HG03378 (cell line): ENCODE measurements around the gene LGR5.

Experiments
- ATAC-seq: cut with Tn5 transposase; IDR thresholded peaks from one replicate; pipeline ENCODE4 v1.9.1; 2021; ENCODE audit warnings: mild to moderate bottlenecking, moderate library complexity; ENCODE audit not compliant: unreplicated experiment

LGR5 gene

DNA sequence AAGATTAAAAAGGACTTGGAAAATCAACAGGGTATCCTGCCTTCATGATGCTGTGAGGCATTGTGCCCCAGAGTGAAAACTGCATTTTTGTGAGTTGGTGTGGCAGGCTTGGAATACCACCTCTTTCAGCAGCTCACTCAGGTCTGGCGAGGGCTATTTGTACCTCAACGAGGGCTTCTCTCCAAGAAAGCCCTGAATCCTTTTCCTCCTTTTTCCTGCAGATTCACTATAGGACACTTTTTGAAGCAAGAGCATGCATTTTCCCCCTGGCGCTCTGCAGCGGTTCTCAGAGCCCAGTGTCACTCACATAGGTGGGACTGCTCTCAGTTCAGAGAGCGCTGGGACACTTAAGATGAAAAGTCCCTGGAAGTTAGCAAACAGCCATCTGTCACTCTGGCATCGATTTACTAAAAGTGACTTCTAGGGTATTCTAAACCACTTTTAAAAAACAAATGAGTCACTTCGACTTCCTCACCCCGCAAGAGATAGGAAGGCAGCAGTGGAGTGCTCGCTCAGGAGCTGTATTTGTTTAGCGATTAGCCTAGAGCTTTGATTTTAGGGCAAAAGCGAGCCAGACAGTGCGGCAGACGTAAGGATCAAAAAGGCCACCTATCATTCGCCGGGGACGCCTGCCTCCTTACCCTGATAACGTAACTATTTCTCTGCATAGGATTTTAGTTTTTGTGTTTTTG, 782 bp upstream of the LGR5 start:
- no peak for ATAC-seq

DNA sequence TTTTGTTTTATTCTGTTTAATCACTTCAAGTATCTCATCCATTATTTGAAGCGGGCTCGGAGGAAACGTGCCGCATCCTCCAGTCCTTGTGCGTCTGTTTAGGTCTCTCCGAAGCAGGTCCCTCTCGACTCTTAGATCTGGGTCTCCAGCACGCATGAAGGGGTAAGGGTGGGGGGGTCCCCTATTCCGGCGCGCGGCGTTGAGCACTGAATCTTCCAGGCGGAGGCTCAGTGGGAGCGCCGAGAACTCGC, 311 bp upstream of the LGR5 start:
- ATAC-seq: no peak

DNA sequence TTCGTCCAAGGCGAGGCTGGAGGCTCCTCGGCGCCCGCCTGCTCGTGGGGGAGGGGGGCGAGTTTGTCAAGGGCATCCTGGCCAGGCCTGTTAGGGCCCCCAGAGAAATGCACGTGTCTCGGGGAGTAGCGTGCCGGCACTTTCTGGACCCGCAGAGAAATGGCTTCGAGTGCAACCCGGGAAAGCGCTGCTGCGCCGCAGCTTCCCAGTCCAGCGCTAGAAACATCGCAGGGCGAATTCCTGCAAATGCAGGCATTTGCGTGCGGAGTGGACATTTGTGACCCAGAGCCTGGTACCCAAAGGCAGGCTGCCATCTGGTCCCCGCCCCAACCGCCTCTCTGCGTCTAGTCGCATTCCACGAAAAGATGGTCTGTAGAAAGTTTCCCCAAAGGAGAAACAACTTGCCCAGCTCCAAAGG, 756 bp downstream of the LGR5 start:
- ATAC-seq: no peak

DNA sequence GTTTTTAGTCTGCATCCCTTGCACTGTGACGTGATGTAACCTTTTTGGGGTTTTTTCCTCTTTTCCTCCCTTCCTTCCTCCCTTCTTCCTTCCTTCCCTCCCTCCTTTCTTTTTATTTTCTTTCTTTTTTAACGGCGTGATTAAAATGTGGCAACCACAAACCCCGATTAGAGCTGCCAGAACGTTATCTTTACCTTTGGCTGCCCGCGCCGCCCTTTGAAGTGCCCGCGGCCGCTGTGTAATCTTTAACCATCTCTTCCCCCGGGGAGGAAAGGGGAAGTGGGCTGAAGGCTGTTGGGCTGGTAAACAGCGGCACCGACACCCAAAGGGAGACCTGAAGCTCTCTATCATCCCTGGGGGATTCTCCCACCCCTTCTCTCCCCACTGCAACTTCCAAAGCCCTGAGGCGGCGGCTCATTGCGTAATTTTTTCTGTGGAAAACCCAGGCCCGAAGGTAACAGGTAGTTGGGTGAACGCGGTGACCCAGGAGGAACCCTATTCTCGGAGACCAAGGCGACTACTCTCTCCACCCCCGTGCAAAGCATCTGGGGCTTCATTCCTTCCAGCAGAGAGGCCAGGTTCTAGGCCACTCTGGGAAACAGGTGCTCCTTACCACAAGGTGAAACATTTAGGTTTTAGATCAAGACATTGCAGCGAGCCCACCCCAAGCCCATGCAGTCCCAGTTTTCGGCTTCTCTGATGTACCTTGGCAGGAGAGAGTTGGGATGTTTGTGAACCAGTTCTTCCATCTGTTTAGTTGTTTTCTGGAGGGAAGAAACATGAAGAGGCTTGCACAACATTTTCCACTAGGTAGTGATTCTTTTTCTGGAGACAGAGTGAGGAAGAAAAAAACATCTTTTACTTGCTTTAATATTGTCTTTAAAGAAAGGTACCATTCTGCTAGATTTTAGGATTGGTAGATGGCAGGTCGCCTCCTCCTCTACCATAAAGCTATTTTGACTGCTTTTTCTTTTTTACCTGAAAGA, 1.5 kb downstream of the LGR5 start:
- ATAC-seq: peak; percentile 69

DNA sequence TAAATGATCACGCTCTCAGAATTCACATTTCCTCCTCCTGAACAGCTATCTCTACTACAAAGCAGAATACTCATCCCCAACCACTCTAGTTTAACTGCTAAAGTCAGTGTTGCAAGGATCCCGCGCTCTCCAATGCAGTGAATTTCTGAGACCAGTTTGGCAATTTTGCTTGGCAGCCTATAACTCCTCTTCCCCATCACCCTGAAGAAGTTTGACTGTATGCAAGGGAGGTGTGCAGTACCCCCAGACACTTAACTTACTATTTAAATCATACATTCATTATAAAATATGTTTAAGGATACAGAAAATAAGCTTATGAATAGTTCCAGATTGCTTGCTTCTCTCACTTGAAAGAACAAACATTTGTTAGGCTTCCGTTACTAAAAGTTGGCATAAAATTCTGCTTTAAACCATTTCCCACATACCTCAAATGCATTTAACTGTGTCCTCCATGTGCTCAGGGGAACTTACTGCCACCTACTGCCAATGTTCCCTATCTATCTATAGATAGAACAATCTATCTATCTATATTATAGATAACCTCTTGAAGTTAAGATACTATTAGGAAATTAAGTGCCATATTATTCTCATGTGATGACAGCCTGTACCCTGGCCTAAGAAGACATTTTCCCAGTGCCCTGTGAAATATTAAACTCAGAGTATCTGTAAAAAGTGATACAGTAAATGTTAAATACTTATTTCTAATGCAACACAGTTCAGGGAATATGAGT, 2.4 kb downstream of the LGR5 start:
- no peak for ATAC-seq

DNA sequence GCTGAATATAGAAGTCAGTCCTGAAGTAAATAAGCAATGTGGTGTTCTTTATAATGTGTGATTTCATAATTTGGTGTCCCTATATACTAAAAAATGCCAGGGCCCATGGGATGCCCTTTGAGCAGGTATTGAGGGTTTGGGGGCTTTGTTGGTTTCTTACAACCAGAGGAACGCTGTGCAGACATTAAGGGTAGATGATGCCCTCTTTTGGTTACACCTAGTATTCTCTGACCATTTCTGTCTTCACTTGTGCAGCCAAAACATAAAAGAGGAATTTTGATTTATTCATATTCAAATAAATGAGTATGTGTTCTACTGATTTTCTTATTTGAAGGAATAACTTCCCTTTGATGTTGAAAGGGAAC, 3.0 kb downstream of the LGR5 start:
- ATAC-seq: no peak

DNA sequence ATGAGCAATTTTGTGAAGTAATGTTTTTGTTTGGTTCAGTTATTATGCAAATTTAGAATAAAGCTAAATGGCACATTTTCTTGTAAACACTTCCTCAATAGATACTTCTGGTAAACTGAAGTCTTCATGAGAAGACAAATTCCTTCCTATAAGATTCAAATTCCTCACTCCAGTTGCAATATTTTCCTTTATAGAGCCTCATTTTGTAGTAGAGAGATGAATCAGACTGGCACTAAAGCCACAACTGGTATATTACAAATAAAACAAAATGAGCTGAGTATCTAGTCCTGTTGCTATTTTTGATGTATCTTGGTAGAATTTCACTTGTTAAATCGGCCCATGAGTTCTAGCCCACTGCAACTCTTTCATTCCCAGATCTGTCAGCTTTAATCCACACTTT, 5.5 kb downstream of the LGR5 start:
- no peak for ATAC-seq

DNA sequence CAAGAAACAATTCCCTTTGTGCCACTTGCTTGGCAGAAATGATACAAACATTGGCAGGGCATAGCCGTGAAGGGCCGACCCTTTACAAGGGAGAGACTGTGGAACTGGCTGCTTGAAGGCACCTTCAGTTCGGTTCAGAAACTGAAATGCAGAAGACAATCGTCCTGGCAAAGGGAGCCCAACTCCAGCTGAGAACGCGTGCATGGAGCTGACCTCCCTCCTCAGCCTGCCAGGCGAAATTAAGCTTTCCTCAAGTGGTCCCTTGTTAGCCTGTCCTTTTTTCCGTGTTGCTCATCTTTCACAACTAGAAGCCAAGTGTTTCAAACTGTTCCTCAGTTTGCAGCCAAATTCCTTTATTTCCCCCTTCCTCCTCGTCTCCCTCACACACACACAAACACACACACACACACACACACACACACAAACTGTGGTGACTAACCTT, 8.1 kb downstream of the LGR5 start:
- no peak for ATAC-seq

DNA sequence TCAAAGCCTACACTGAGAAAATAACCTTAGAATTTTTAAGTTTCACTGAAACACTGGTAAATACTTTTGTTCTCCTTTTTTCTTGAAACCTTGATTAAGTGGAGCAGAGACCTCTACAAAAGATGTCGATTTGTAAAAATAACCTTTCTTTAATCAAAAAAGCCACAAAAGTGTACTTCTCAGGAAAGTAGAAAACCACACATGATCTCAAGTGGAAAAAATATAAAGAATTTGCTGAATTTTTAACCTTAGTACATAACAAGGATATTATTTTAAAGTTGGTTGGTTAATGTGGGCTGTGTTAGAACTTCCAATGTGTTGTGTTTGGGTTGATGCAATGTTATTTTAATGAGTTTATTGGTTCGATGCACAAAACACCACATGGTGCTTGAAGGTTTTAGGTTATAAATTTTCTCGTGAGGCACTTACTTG, 8.6 kb downstream of the LGR5 start:
- ATAC-seq: no peak

DNA sequence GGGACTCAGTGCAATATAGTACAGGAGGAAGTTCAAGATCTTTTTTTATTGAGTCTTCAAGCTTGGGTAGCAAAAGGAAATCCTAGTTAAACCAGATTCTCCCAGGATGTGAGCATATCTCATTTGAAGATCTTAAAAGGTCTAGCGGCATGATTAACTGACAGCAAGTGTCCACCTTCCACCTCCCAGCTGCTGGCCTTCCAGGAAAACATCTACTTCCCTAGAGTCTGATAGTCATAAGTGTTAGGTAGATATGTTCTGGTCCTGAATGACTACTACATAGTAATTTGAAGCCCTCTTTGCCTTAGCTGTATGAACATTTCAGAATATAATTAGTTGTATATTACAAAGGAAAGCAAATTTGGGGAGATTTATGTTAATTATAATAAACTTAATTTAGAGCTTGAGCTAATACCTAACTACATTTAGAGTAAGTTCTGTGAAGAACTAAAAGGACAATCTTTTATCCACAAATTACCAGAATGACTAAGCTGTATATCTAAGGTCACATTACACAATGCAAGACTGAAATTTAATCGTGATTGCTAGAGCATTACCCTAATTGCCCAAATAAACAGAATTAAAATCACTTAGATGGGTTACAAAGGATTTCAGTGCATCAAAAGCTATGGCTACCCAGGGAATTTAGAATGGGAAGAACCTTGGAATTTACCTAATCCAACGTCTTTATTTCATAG, 9.9 kb downstream of the LGR5 start:
- no peak for ATAC-seq

DNA sequence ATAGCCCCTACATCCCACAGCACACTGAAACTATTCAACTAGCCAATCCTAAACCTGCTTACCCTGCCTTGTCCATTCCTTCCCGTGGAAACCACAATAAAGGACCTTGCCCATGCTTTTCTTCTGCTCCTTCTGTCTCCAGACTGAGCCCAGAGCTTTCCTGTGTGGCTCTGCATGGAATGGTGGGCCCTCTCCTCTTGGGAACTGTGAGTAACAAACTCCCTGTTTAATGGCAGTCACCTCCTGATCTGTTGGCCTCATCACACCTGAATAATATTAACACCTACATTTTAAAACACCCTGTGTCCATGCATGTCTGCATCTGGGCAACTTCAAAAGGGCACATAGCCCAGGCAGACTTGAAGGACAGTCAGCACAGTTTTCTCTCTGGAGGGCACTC, 12.4 kb downstream of the LGR5 start:
- ATAC-seq: no peak

DNA sequence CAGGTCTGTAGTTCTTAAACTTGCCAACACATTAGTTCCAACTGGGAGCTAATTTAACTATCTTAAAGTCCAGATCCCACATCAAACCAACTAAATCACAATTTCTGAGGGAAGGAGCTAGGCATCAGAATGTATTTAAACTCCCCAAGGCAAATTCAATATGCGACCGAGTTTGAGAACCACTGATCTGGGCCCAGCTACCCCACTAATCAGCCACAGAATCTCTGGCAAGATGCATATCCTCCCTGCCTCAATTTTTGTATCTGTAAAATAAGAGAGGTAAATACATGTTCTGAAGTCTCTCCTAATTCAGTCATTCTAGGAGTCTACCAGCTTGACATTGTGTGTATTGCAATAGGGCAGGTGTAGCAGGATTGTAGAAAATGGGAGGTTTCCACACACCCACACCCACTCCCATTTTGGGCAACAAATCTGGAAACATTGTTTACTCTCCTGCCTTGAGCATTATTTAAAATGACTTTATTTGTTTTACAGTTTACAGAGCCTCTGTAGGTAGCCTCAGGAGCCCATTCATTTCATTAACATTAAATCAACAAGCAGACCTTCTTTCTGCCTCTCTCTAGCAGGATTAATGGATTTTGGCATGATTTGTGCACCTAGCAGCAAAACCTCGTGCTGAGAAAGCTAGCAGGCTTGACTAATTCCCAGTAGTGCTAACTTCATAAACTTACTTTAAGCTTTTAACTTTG, 15.6 kb downstream of the LGR5 start:
- ATAC-seq: no peak

DNA sequence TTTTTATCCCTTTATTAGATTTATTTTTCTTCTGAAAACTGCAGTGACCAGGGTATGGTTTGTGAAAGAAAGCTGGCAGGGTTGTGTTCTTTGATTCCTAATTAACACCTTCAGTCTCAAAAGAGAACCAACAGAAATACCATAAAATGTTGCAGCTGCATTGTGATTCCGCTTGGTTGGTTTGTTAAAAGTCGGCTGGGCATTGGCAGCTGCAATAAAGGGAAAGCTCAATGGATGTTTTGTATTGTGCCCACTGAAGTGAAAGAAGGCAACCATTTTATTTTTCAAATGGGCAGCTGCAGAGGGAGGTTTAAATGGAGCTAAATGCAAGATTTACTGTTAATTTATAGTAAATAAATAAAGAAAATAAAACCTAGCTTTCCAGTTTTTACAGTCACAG, 16.7 kb downstream of the LGR5 start:
- ATAC-seq: no peak

DNA sequence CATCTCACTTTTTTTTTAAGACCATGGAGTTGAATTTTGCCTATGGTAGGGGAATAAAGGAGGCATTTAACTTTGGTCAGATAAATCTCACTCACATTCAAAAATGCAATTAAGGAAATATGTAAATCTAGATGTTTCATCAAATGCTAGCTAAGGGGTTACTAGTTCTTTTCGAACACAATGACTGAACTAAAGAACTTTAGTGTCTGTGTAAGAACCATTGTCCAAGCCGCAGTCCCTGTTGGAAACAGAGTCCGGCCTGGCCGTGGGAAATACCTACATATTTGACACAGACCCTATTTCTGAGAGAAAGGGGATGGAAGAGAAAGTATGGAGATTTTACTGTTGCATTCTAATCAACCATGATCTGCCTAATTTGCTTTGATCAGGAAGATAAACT, 17.4 kb downstream of the LGR5 start:
- ATAC-seq: no peak

DNA sequence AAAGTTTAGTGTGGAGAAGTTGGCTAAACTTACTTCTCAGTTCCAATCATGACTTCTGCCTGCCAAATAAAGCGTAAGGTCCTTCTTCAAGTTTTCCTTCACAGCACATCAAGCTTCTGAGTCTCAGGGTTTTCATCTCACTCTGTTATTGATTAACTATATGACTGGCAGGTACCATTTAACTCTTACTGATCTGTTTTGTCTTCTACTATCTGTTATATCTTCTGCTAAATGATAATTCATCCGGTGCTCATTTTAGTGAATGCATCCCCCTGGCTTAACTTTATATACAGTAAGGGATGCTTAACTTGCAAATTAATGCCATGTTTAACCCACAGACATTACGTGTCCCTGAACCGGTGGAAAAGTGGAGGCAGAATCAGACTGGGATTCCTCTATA, 20.7 kb downstream of the LGR5 start:
- no peak for ATAC-seq

DNA sequence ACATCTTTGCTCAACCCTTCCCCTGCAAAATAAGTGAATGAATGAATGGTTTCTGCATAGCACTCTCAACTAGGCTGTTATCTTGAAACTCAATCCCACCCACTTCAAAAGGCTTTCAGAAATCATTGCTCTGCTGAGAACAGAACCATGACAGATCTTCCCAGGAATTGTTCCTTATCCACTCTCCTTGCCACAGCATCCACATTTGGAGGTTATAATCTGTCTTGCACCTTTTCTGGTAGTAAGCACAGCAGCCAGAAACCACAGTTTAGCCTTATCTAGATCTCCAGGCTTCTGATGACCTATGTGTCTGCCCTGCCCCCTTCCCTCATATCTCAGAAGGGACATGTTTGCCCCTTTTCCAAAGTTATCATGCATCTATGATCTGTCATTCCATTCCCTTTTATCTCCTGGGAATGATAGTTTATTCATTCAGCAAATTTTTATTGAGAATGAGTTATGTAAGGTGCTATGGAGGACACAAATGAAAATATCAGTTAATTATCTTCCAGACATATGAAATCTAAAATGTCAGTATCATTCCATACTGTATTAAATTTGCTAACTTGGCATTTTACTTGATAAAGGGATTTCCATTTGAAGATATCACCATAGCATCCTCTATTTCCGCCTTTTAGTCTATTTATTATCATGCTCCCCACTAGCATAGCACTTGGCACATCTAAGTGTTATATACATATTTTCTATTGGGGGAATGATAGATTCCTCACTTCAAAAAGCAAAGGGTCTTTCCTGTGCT, 21.4 kb downstream of the LGR5 start:
- no peak for ATAC-seq

DNA sequence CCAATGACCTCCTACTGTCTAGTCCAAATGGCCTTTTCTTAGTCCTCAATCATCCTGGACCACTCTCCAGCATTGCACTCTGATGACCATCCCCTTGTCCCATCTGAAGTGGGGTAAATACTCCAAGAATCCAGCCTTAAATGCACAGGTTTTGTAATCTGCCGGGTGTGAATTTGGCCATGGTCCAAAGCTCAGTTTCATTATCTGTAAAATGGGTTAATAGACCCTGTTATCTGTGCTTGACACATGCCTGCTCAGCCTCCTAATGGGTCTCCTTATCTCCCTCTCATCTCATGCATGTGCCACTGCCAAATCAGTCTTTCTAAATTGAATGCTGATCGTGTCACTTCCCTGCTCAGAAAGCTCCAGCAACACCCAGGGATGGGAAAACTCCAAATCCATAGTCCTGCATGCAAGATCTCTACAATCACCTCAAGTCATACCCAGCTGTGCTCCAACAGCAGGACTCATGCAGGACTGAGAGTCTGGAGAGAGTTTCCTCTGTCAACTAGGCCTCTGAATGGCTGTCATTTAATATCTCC, 22.3 kb downstream of the LGR5 start:
- ATAC-seq: no peak

DNA sequence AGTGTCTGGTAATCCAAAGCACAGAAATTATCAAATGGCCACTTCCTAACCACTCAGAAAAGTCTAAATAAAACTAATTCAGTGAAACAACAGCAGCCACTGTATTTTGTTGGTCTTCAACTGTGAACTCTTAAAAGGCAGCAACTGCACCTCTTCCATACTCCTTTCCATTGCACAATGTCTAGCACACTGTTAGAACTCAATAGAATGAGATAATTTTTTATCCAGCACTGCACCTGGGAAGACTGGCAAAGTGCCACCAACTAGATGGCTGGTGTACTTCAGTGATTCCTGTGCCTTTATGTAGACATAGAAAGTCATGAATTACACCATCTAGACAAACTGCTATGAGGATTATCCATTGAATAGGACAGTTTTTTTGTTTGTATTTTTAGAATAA, 26.2 kb downstream of the LGR5 start:
- ATAC-seq: no peak

DNA sequence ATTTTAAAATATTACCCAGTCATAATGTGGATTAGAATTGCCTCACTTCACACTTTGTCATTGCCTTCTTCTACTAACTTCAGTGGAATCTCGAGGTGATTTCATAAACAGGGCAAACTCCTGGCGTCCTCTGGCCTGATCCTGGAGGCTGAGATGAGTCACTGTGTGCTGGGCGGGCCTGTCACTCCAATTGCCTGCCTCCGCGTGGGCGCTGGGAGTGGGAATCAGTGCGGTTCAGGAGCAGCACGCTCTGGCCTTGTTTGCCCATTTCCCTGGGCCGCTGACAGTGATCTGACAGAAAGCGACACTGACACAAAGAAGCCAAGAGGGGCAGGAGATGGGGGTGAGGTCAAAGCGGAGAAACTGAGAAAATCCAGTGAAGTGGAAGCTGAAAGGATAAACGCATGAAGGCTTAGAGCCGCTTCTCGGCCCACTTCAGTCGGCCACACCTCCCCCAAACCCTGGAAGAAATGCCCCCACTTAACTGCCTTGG, 29.7 kb downstream of the LGR5 start:
- ATAC-seq: no peak
